NCI-H1417 (cell line): ENCODE measurements around the gene FNBP1.

ENCODE experiments used
- DNase-seq, 3 experiments: peaks; one replicate each; lab custom pipeline; 2025; lab: John Stamatoyannopoulos, UW

Gene FNBP1

DNA sequence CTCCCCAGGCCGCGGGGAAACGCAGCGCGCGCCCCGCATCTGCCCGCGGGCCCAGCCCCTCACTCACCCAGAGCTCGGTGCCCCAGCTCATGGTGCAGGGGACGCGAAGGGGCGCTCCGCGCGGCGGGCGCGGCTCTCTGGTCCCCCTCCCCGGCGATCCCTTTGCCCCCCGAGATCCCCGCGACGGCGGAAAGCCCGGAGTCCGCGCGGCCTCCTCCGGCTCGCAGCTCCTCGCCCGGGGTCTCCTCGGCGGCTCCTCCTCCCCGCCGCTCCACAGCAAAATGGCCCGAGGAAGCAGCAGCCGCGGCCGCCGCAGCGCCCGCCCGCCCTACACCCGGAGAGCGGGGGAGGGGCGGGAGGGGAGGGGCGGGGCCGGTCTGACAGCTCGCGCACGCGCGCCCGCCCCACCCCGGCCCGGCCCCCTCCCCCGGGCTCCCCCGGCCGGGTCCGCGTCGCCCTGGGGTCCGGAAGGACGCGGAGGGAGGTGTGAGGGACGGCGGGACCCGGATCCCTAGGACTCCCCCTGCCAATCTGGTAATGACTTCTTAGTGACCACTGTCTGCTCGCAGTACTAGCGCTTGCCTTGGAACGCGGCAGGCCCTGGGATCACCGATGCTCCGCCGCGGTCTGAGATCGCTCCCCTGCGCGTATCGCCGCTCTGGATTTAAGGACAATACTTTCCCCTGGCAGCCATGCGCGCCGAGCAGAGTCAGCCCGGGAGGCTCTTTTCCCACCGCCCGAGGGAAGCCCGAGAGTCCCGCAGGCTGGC is at the start of gene FNBP1:
FNBP1 (minus strand) TSS at position 305 of the 769 bp plus-strand sequence; CDS start at position 91, 214 bp downstream.
- peak; percentile 64 to 90 (median 86) for DNase-seq

DNA sequence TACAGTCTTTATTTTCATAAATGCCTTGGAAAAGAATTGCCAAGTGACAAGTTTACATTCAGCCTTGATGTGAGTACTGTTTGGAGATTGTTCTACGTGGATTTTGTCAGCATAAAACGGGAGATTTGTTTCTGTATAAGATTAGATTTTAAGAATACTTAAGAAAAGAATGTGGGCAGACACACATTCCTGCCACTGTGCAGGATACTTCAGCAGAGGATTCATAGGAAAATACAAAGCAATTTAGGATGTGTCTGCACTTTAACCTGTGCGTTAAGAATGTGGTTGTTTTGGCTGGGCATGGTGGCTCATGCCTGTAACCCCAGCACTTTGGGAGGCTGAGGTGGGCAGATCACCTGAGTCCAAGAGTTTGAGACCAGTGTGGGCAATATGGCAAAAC is 47.9 kb upstream of the FNBP1 start:
- DNase-seq = no peak

- DNase-seq = no peak
Measured at GRCh38 chr9:130089141-130089540, 46.2 kb upstream of the FNBP1 start.

DNA sequence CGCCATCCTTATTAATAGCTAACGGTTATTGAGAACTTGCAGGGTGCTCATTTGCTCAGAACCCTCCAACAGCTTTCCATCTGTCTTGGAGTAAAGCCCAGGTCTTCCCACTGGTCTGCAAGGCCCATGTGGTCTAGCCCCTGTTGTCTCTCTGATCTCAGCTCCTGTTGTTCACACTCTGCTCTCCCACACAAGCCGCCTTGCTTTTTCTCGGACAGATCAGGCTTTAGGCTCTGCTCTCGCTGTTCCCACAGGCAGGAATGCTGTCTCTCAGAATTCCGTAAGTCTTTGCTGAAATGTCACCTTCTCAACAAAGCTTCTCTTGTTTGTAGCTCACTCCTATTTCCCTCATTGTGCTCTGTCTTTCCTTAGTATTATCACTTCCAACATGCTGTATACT is 45.1 kb upstream of the FNBP1 start:
- no peak for DNase-seq

DNA sequence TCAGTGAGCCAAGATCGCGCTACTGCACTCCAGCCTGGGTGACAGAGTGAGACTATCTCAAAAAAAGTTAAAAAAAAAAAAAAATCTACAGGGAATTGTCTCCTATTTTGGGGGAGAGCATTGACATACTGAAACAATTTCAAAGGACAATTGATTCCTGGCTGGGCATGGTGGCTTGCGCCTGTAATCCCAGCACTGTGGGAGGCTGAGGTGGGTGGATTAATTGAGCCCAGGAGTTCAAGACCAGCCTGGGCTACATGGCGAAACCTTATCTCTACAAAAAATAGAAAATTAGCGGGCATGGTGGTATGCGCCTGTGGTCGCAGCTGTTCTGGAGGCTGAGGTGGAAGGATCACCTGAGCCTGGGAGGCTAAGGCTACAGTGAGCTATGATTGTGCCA is 41.3 kb upstream of the FNBP1 start:
- DNase-seq = no peak

- no peak for DNase-seq
Measured at GRCh38 chr9:130078547-130078946, 35.6 kb upstream of the FNBP1 start.

GRCh38 chr9:130073373-130073772 is 30.4 kb upstream of the FNBP1 start:
- no peak for DNase-seq

GRCh38 chr9:130072515-130073235 is 29.7 kb upstream of the FNBP1 start:
- no peak for DNase-seq

DNA sequence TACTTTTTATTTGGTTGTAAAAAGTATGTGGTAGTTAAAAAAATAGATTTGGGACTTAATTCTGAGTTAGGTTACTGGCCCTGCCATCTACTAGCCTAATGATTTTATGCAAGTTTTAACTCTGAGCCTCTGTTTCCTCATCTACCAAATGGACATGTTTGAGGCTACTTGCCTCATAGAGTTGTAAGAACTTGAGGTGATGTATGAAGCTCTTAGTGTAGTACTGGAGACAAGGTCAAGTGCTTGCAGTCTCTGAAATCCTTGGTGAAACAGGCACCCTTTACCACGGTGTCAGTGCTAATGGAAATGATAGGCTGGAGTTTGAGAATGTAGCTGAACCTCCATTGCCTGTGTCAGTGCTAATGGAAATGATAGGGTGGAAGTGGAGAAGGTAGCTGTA is 26.1 kb upstream of the FNBP1 start:
- no peak for DNase-seq

DNA sequence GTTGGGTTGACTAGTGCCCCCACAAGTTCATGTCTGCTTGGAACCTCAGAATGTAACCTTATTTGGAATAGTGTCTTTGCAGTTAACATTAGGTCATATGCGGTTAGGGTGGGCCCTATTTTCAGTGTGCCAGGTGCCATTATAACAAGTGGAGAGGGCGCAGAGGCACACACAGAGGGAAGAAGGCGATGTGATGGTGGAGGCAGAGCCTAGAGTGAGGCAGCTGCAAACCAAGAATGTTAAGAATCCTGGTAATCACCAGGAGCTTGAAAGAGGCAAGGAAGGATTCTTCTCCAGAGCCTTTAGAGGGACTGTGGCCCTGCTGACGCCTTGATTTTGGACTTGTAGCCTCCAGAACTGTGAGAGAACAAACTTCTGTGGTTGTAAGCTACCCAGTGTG is 21.6 kb upstream of the FNBP1 start:
- DNase-seq = no peak

DNA sequence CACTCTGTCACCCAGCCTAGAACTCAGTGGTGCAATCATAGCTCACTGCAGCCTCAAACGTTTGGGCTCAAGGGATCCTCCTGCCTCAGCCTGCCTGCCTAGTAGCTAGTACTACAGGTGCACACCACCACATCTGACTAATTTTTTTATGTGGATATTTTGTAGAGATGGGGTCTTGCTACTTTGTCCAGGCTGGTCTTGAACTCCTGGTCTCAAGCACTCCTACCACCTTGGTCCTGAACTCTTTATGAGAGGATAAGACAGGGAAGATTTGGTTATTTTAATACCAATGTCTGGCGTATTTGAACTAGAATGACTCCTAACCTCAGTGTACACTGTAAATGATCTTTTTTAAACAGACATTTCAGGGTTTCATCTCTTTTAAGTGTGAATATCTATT is 19.8 kb upstream of the FNBP1 start:
- no peak for DNase-seq

DNA sequence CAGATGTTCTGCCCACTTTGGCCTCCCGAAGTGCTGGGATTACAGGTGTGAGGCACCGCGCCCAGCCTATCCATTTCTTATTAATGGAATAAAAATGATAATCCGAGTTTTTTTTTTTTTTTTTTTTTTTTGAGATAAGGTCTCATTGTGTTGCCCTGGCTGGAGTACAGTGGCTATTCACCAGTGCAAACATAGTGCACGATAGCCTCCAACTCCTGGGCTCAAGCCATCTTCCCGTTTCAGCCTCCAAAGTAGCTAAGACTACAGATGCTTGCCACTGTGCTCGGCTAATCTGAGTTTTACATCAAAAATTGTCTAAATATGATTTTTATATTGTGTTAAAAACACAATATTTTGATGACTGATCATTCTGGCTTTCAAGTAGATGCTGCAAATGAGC is 17.3 kb upstream of the FNBP1 start:
- DNase-seq = no peak

DNA sequence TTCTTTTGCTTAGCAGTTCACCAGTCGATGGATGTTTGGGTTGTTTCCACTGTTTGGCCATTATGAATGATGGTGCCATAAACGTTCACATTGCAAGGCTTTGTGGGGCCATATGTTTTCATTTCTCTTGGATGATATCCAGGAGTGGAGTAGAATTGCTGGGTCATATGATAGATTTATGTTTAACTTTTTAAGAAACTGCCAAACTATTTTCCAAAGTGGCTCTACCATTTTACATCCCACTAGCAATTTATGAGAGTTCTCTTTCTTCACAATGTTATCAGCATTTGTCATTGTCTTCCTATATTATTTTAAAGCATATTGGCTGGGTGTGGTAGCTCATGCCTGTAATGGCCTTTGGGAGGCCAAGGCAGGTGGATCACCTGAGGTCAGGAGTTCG is 15.9 kb upstream of the FNBP1 start:
- DNase-seq = no peak

GRCh38 chr9:130058154-130058553 is 15.2 kb upstream of the FNBP1 start:
- DNase-seq = no peak

GRCh38 chr9:130054820-130055219 is 11.8 kb upstream of the FNBP1 start:
- no peak for DNase-seq

GRCh38 chr9:130054325-130054786 is 11.4 kb upstream of the FNBP1 start:
- DNase-seq = peak in 2 of 3 experiments; percentile 46 to 53

DNA sequence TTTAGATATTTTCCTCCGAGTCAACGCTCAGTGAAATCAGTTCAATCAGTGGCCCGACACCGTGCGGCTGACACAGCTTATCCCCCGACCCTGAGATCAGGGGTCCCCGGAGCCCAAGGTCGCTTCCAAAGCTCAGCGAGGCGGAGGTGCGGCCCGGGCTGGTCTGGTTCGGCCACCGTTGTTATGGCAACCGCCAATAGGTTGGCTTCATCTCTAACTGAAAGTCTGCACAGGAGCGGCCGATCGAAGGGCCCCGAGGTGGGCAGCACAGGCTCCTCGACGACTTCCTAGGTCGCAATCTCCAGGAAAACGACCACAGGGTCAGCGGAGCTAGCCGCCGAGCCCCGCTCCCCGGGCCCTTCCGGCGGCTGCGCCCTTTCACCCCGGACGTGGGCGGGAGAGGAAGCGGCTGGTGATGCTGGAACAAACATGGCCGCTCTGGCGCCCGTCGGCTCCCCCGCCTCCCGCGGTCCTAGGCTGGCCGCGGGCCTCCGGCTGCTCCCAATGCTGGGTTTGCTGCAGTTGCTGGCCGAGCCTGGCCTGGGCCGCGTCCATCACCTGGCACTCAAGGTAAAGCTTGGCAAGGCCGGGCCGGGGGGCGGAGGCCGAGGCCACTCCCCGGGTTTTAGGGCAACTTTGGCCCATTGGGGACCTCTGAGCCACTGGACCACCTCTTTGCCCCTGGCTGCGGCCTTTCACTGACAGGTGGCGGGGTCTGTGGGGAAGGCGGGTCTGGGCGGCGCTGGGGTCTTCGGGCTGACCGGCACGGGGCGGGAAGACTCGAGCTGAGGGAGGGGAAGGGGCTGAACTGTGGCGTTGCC is 10.7 kb upstream of the FNBP1 start, which contains the start of gene GPR107:
GPR107 (plus strand) TSS at position 403 of the 821 bp plus-strand sequence; CDS start at position 430, 27 bp downstream.
- DNase-seq = peak; percentile 39 to 86 (median 86)

- no peak for DNase-seq
Measured at GRCh38 chr9:130053109-130053503, 10.1 kb upstream of the FNBP1 start.

- no peak for DNase-seq
Measured at GRCh38 chr9:130051855-130052254, 8.9 kb upstream of the FNBP1 start.

GRCh38 chr9:130050462-130050861 is 7.5 kb upstream of the FNBP1 start:
- no peak for DNase-seq

DNA sequence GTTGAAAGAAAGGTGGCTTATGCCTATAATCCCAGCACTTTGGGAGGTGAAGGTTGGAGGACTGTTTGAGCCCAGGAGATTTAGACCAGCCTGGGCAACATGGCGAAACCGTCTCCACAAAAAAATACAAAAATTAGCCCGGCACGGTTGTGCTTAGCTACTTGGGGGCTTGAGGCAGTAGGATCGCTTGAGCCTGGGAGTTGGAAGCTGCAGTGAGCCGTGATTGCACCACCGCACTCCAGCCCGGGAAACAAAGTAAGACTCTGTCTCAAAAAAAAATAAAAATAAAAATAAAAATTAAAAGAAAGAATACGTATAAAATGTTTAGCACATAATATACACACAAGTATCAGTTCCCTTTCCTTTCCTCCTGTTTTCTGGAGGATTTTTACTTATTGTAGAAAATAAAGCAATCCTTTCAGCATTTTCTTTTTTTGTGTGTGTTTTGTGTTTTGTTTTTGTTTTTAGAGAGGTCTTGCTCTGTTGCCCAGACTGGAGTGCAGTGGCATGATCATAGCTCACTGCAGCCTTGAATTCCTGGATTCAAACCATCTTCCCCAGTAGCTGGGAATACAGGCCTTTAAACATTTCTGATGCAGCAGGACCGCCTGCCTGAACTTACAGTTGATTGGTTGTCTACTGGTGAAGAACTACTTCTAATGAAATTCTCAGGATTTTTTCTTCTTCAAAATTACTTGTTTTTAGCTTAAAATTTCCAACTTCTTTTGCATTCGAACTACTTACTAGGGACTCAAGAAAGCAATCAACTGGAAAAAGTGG is 6.6 kb upstream of the FNBP1 start:
- DNase-seq = no peak
